ENCODE measurements around the gene TEC. TPM values are rescaled to one million over a fixed set of nuclear protein-coding genes. Genes with fewer than 3 reads are reported as not detected.
"Not testable (repeated sequence)": the region's sequence is repeated elsewhere in the genome, so short reads cannot be mapped to it uniquely, and the experiment has no call there.

Gene TEC
- total RNA-seq, 6 experiments from 2014 or later = 1.5 to 4.2 (median 3.0) TPM

DNA sequence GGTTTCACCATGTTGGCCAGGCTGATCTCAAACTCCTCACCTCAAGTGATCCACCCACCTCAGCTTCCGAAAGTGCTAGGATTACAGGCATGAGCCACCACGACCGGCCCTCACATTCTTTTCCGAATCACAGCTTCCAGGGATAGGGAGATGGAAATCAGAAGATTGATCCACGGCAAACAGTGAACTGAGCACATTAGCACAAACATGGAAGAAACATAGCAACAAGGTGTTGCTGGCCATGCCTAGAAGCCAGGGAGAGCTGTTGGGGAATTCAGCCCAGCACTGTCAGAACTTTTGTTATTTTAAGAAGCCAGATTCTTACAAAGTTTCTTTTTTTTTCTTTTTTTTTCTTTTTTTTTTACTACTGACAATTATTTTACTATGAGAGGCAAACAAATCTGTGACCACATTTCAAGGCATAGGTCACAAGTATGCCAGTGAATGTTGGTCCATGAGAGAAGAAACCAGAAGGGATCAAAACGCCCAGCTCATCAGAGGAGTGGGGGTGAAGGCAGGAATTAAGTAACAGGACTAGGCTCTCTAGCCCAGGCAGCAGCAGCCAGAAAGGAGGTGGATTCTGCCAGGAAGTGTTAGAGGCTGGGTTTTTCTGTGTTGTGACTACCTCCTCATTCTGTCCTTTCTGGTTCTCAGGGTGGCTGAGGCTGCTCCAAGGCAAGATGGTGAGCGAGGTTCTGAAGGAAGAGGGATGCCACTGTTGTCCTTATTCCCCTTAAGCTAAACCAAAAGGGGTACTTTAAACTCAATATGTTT, 44.1 kb downstream of the TEC start:
- WGBS (ENCODE audit: insufficient coverage, low coverage, low lambda C conversion rate, missing lambda C conversion rate) = 83% methylated on average over 7 of the region's 7 CpGs
- DNase-seq (no peak), ATAC-seq (no peak)
- Histone ChIP-seq H3K9me3 (no peaks in the 10 kb centered on the region), H3K4me1 (peaks cover 0 to 7% (median 0%) of the 10 kb centered on the region in 4 donors), H3K27me3 (no peaks in the 10 kb centered on the region), H3K27ac (no peak overlapping the region), H3K36me3 (no peaks in the 10 kb centered on the region), H3K4me3 (no peak overlapping the region)
- TF ChIP-seq CTCF (IDR thresholded peaks at IDR 0.05) = no peak
- intact Hi-C loops (cut with DNase I) = no loop called here

- TF ChIP-seq POLR2A (IDR thresholded peaks at IDR 0.05) = no peak
- TF ChIP-seq CTCF (IDR thresholded peaks at IDR 0.05) = no peak
Measured at GRCh38 chr4:48224606-48225005, 45.0 kb downstream of the TEC start.

GRCh38 chr4:48223633-48224295, 45.9 kb downstream of the TEC start:
- Histone ChIP-seq H3K4me1 (peaks cover 0 to 3% (median 0%) of the 10 kb centered on the region in 4 donors), H3K9me3 (no peaks in the 10 kb centered on the region), H3K27ac (no peak overlapping the region), H3K27me3 (no peaks in the 10 kb centered on the region), H3K36me3 (no peaks in the 10 kb centered on the region), H3K4me3 (no peak overlapping the region)
- TF ChIP-seq POLR2A (IDR thresholded peaks at IDR 0.05) (no peak), CTCF (IDR thresholded peaks at IDR 0.05) (no peak)
- DNase-seq (no peak), ATAC-seq (peak in 1 of 4 donors; percentile 34)
- WGBS (ENCODE audit: insufficient coverage, low coverage, low lambda C conversion rate, missing lambda C conversion rate) = 71% methylated on average over 2 of the region's 3 CpGs
- intact Hi-C loops (cut with DNase I) = no loop called here

More at GRCh38 chr4:48224606-48225005, 45.0 kb downstream of the TEC start:
- 74% methylated on average over 5 of the region's 5 CpGs for WGBS (ENCODE audit: insufficient coverage, low coverage, low lambda C conversion rate, missing lambda C conversion rate)
- intact Hi-C loops (cut with DNase I) = no loop called here
- Histone ChIP-seq H3K9me3 (no peaks in the 10 kb centered on the region), H3K27me3 (no peaks in the 10 kb centered on the region), H3K27ac (no peak overlapping the region), H3K4me3 (no peak overlapping the region), H3K36me3 (no peaks in the 10 kb centered on the region), H3K4me1 (peaks cover 0 to 7% (median 0%) of the 10 kb centered on the region in 4 donors)
- DNase-seq (no peak), ATAC-seq (peak in 1 of 4 donors; percentile 11)

DNA sequence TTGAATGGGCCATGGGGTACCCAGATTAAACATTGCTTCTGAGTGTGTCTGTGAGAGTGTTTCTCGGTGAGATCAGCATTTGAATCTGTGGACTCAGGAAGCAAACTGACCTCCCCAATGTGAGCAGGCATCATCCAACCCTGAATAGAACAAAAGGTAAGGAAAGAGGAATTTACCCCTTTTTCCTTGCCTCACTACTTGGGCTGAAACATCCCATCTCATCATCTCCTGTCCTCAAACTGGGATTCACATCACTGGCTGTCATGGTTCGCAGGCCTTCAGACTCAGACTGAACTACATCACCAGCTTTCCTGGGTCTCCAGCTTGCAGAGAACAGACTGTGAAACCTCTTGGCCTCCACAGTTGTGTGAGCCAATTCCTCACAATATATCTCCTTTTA, 47.1 kb downstream of the TEC start:
- no peaks in the 10 kb centered on the region for H3K4me1 ChIP-seq
- 93% methylated on average over 2 of the region's 2 CpGs for WGBS (ENCODE audit: insufficient coverage, low coverage, low lambda C conversion rate, missing lambda C conversion rate)
- no peak for DNase-seq
- intact Hi-C loops (cut with DNase I) = no loop called here
- no peaks in the 10 kb centered on the region for H3K9me3 ChIP-seq
- TF ChIP-seq CTCF (IDR thresholded peaks at IDR 0.05) (no peak), POLR2A (IDR thresholded peaks at IDR 0.05) (no peak)
- ATAC-seq = no peak
- no peaks in the 10 kb centered on the region for H3K36me3 ChIP-seq
- no peaks in the 10 kb centered on the region for H3K27me3 ChIP-seq
- no peak overlapping the region for H3K27ac ChIP-seq
- H3K4me3 ChIP-seq = no peak overlapping the region

DNA sequence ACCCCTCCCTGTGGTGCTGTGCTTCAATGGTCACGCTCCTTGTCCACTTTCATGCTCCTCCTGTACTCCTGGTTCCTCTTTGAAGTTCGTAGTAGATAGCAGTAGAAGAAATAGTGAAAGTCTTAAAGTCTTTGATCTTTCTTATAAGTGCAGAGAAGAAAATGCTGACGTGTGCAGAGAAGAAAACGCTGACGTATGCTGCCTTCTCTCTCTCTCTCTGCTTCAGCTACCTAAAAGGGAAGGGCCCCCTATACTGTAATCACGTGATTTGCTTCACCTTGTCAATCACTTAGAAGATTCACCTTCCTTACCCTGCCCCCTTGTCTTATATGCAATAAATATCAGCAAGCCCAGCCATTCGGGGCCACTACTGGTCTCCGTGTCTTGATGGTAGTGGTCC, 50.2 kb downstream of the TEC start:
- H3K27me3 ChIP-seq; H3K9me3 ChIP-seq; H3K4me3 ChIP-seq; intact Hi-C loops (cut with DNase I); H3K36me3 ChIP-seq; DNase-seq; ATAC-seq; H3K4me1 ChIP-seq; H3K27ac ChIP-seq: not testable (repeated sequence)
- 81% methylated on average over 8 of the region's 8 CpGs for WGBS (ENCODE audit: insufficient coverage, low coverage, low lambda C conversion rate, missing lambda C conversion rate)
